Fibroblast of skin of right biceps (primary cell): Measurements from ENCODE around the gene DNAJA1.
A peak's percentile ranks its signal among the peaks of the same experiment; 100 is the strongest.

Experiments
- DNase-seq: peaks from one replicate; pipeline ENCODE4 v3.0.0-alpha.2; 2013

Gene DNAJA1

GRCh38 chr9:33029231-33029786 is 4.2 kb downstream of the DNAJA1 start:
- peak; percentile 25 for DNase-seq

GRCh38 chr9:33030285-33030684 is 5.2 kb downstream of the DNAJA1 start:
- DNase-seq = no peak

GRCh38 chr9:33032292-33032691 is 7.2 kb downstream of the DNAJA1 start:
- no peak for DNase-seq

GRCh38 chr9:33032865-33033264 is 7.8 kb downstream of the DNAJA1 start:
- no peak for DNase-seq

- no peak for DNase-seq
Observed at GRCh38 chr9:33040792-33041431, 15.8 kb downstream of the DNAJA1 start.

- DNase-seq = no peak
Observed at GRCh38 chr9:33041432-33042188, 16.5 kb downstream of the DNAJA1 start.

GRCh38 chr9:33042473-33042872 is 17.4 kb downstream of the DNAJA1 start:
- DNase-seq = no peak

- DNase-seq = no peak
Observed at GRCh38 chr9:33043671-33044070, 18.6 kb downstream of the DNAJA1 start.

- peak; percentile 93 for DNase-seq
Observed at GRCh38 chr9:33044162-33044673, 19.1 kb downstream of the DNAJA1 start.

GRCh38 chr9:33044677-33045282 is 19.7 kb downstream of the DNAJA1 start:
- peak; percentile 34 for DNase-seq

- no peak for DNase-seq
Observed at GRCh38 chr9:33046061-33046460, 21.0 kb downstream of the DNAJA1 start.

GRCh38 chr9:33048054-33048465 is 23.0 kb downstream of the DNAJA1 start:
- no peak for DNase-seq

GRCh38 chr9:33049680-33050361 is 24.7 kb downstream of the DNAJA1 start:
- no peak for DNase-seq

- no peak for DNase-seq
Observed at GRCh38 chr9:33051144-33051543, 26.1 kb downstream of the DNAJA1 start.

GRCh38 chr9:33065157-33066076 is 40.3 kb downstream of the DNAJA1 start:
- no peak for DNase-seq

GRCh38 chr9:33068991-33069390 is 43.9 kb downstream of the DNAJA1 start:
- DNase-seq = no peak

GRCh38 chr9:33076046-33077004 is 51.3 kb downstream of the DNAJA1 start, which contains the start of gene SMU1:
SMU1 (minus strand) TSS chr9:33076674; CDS start chr9:33076608, 66 bp downstream.
- peak; percentile 98 for DNase-seq

- DNase-seq = no peak
Observed at GRCh38 chr9:33080534-33080933, 55.5 kb downstream of the DNAJA1 start.

GRCh38 chr9:33081128-33081851 is 56.2 kb downstream of the DNAJA1 start:
- DNase-seq = peak; percentile 88

- DNase-seq = no peak
Observed at GRCh38 chr9:33082128-33082527, 57.1 kb downstream of the DNAJA1 start.
